HEK293 (cell line): Measurements from ENCODE around the gene MCOLN1.

Experiments
- CTCF ChIA-PET: fragments of 350-600 bp; formaldehyde crosslinking; extraction: SDS; loops from one replicate; lab custom pipeline; 2021; ENCODE audit warnings: antibody characterized with exemption; lab: Yijun Ruan, JAX
- POLR2A ChIA-PET: fragments of 300-600 bp; formaldehyde crosslinking; extraction: SDS; loops from one replicate; lab custom pipeline; 2020; ENCODE audit warnings: antibody characterized with exemption, inconsistent platforms; lab: Yijun Ruan, JAX
- H3K27ac ChIP-seq: fragments of 200-500 bp; sonication (Bioruptor generic); 2 replicates; pipeline ENCODE4 v1.5.1; 2014; ENCODE audit warnings: low read depth, low read length, control low read depth, inconsistent platforms; ENCODE audit errors: extremely low read depth
- H3K36me3 ChIP-seq, 2 experiments: fragments of 200-500 bp in 1 of 2; sonication (Bioruptor generic) in 1 of 2; 1 replicate in 1 of 2; 2 replicates in 1 of 2; pipeline ENCODE4 v1.5.1; 2014 to 2017; ENCODE audit warnings: inconsistent platforms in 2 of 2, low read length in 2 of 2; ENCODE audit not compliant: control insufficient read depth in 2 of 2, insufficient read depth in 1 of 2
- H3K4me1 ChIP-seq: fragments of 200-500 bp; sonication (Bioruptor generic); 2 replicates; pipeline ENCODE4 v1.5.1; 2014; ENCODE audit warnings: mild to moderate bottlenecking, low read length, inconsistent platforms; ENCODE audit not compliant: control insufficient read depth, insufficient read depth
- H3K4me3 ChIP-seq: 2 replicates; pipeline ENCODE4 v1.5.1; 2011; ENCODE audit warnings: low read depth, mild to moderate bottlenecking, control low read depth, low read length, moderate library complexity
- H3K9me3 ChIP-seq: fragments of 200-500 bp; sonication (Bioruptor generic); 2 replicates; pipeline ENCODE4 v1.5.1; 2014; ENCODE audit warnings: low read depth, low read length, inconsistent platforms; ENCODE audit not compliant: control insufficient read depth, insufficient read depth
- PRDM10 ChIP-seq: fragments of 450-650 bp; formaldehyde crosslinking; IDR thresholded peaks from 2 replicates; pipeline ENCODE4 v1.5.1; 2016; ENCODE audit warnings: missing biosample characterization, missing genetic modification characterization
- SCRT1 ChIP-seq: fragments of 450-650 bp; formaldehyde crosslinking; IDR thresholded peaks from 2 replicates; pipeline ENCODE4 v1.5.1; 2016; ENCODE audit warnings: missing biosample characterization, missing genetic modification characterization, borderline replicate concordance
- YY1 ChIP-seq: fragments of 450-650 bp; formaldehyde crosslinking; IDR thresholded peaks from 2 replicates; pipeline ENCODE4 v1.5.1; 2018; ENCODE audit warnings: missing biosample characterization, missing genetic modification characterization
- ZBTB48 ChIP-seq: fragments of 450-650 bp; formaldehyde crosslinking; IDR thresholded peaks from 2 replicates; pipeline ENCODE4 v1.5.1; 2016; ENCODE audit warnings: missing biosample characterization, missing genetic modification characterization
- ZBTB8A ChIP-seq: fragments of 450-650 bp; formaldehyde crosslinking; IDR thresholded peaks from 2 replicates; pipeline ENCODE4 v1.5.1; 2016; ENCODE audit warnings: missing biosample characterization, missing genetic modification characterization
- ZNF214 ChIP-seq: fragments of 450-650 bp; formaldehyde crosslinking; IDR thresholded peaks from 2 replicates; pipeline ENCODE4 v1.5.1; 2017; ENCODE audit warnings: missing biosample characterization, mild to moderate bottlenecking, missing genetic modification characterization, borderline replicate concordance
- ZNF274 ChIP-seq, 2 experiments: fragments of 200-500 bp in 1 of 2; fragments of 450-650 bp in 1 of 2; sonication (Bioruptor generic) in 1 of 2; formaldehyde crosslinking in 1 of 2; IDR thresholded peaks; 2 replicates each; pipeline versions ENCODE4 v1.5.1 to v1.6.1; 2014 to 2016; ENCODE audit warnings: borderline replicate concordance in 1 of 2, inconsistent platforms in 1 of 2, low read length in 1 of 2, missing biosample characterization in 1 of 2, missing genetic modification characterization in 1 of 2
- ZNF335 ChIP-seq: fragments of 450-650 bp; formaldehyde crosslinking; conservative IDR thresholded peaks from 2 replicates; pipeline ENCODE4 v1.5.1; 2016; ENCODE audit warnings: missing biosample characterization, missing genetic modification characterization
- ZNF398 ChIP-seq: fragments of 450-650 bp; formaldehyde crosslinking; IDR thresholded peaks from 2 replicates; pipeline ENCODE4 v1.5.1; 2017; ENCODE audit warnings: missing biosample characterization, missing genetic modification characterization
- ZNF433 ChIP-seq: fragments of 450-650 bp; formaldehyde crosslinking; IDR thresholded peaks from 2 replicates; pipeline ENCODE4 v1.5.1; 2016; ENCODE audit warnings: missing biosample characterization, missing genetic modification characterization, low read depth
- ZNF624 ChIP-seq: fragments of 450-650 bp; formaldehyde crosslinking; IDR thresholded peaks from 2 replicates; pipeline ENCODE4 v1.5.1; 2017; ENCODE audit warnings: missing biosample characterization, missing genetic modification characterization
- ZNF777 ChIP-seq: fragments of 450-650 bp; formaldehyde crosslinking; IDR thresholded peaks from 2 replicates; pipeline ENCODE4 v1.5.1; 2017; ENCODE audit warnings: missing biosample characterization, missing genetic modification characterization, borderline replicate concordance
- ZSCAN16 ChIP-seq: fragments of 450-650 bp; formaldehyde crosslinking; IDR thresholded peaks from 2 replicates; pipeline ENCODE4 v1.5.1; 2016; ENCODE audit warnings: missing biosample characterization, missing genetic modification characterization
- TF ChIP-seq, protein P1 (sequence below): fragments of 450-650 bp; formaldehyde crosslinking; IDR thresholded peaks from 2 replicates; pipeline ENCODE4 v1.5.1; 2016; ENCODE audit warnings: missing biosample characterization, missing genetic modification characterization
- TF ChIP-seq, protein P2 (sequence below): fragments of 450-650 bp; formaldehyde crosslinking; IDR thresholded peaks from 2 replicates; pipeline ENCODE4 v1.5.1; 2016; ENCODE audit warnings: missing biosample characterization, missing genetic modification characterization

MCOLN1 gene

GRCh38 chr19:7515645-7516151, 6.7 kb upstream of the MCOLN1 start, which contains the start of gene ZNF358 (continued):
- TF ChIP-seq ZNF433 = no peak
- TF ChIP-seq ZNF624 (tag by site-specific recombination) = no peak
- TF ChIP-seq ZSCAN16 (tag by site-specific recombination) = no peak
- TF ChIP-seq, protein P1, sequence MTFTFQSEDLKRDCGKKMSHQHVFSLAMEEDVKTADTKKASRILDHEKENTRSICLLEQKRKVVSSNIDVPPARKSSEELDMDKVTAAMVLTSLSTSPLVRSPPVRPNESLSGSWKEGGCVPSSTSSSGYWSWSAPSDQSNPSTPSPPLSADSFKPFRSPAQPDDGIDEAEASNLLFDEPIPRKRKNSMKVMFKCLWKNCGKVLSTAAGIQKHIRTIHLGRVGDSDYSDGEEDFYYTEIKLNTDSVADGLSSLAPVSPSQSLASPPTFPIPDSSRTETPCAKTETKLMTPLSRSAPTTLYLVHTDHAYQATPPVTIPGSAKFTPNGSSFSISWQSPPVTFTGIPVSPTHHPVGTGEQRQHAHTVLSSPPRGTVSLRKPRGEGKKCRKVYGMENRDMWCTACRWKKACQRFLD = no peak
- TF ChIP-seq ZNF335 (tag by site-specific recombination) = peak; percentile 81
- TF ChIP-seq ZNF214 = no peak
- TF ChIP-seq ZNF777 (tag by site-specific recombination) = peak; percentile 50; the same call in 1 of the 2 replicates
- TF ChIP-seq YY1 (tag by site-specific recombination) = peak; percentile 46

DNA sequence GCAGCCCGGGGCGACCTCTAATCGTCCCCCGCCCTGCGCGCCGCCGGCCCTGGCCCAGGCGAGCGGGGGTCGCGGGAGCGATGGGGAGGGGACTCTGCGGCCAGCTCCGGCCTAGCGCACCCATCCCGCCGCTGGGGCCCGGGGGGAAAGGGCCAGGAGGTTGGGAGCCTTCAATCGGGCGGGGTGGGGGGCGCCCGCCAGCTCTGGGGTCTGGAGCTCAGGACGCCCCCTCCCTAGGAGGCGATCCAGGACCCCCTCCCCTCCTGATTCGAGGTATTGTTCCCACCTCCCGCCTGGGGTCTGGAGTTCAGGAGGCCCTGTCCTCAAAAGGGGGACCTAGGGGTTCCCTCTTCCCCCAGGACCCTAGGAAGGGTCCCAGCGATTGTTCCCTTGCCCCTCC, 6.1 kb upstream of the MCOLN1 start:
- H3K36me3 ChIP-seq = peaks cover 0 to 7% of the 10 kb centered on the region in 2 experiments; a peak in 1 of 3 replicates
- H3K9me3 ChIP-seq = no peaks in the 10 kb centered on the region
- CTCF ChIA-PET = interaction anchor here (0.6 kb wide), 1 partner anchor 149 kb away, joined by 3 read pairs; no protein-coding TSS in a partner anchor
- H3K27ac ChIP-seq = peak overlapping the region; percentile 65; the same call in 1 of the 2 replicates
- POLR2A ChIA-PET = interaction anchor here (0.5 to 1.3 kb wide), 7 partner anchors 10 to 209 kb away, joined by 3 to 5 read pairs (median 3); partner anchors contain the start of gene PNPLA6
- peak overlapping the region; percentile 64 for H3K4me3 ChIP-seq
- TF ChIP-seq, protein P2, sequence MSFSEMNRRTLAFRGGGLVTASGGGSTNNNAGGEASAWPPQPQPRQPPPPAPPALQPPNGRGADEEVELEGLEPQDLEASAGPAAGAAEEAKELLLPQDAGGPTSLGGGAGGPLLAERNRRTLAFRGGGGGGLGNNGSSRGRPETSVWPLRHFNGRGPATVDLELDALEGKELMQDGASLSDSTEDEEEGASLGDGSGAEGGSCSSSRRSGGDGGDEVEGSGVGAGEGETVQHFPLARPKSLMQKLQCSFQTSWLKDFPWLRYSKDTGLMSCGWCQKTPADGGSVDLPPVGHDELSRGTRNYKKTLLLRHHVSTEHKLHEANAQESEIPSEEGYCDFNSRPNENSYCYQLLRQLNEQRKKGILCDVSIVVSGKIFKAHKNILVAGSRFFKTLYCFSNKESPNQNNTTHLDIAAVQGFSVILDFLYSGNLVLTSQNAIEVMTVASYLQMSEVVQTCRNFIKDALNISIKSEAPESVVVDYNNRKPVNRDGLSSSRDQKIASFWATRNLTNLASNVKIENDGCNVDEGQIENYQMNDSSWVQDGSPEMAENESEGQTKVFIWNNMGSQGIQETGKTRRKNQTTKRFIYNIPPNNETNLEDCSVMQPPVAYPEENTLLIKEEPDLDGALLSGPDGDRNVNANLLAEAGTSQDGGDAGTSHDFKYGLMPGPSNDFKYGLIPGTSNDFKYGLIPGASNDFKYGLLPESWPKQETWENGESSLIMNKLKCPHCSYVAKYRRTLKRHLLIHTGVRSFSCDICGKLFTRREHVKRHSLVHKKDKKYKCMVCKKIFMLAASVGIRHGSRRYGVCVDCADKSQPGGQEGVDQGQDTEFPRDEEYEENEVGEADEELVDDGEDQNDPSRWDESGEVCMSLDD (tag by site-specific recombination) = peak; percentile 57; the same call in 1 of the 2 replicates
- TF ChIP-seq ZBTB48 (tag by site-specific recombination) = 0 out of 2 replicates have a peak, but pooled peaks have one; percentile 24
- TF ChIP-seq SCRT1 (tag by site-specific recombination) = no peak
- peak; percentile 32 for TF ChIP-seq ZBTB8A (tag by site-specific recombination)
- peak; percentile 16; the same call in 1 of the 2 replicates for TF ChIP-seq ZNF398
- peak; percentile 70 for TF ChIP-seq PRDM10 (tag by site-specific recombination)
- no peak for TF ChIP-seq ZNF274 (IDR thresholded peaks at IDR 0.05; ENCODE audit: low read length)
- no peak for TF ChIP-seq ZNF274 (tag by site-specific recombination; IDR thresholded peaks at IDR 0.05; ENCODE audit: borderline replicate concordance)
- H3K4me1 ChIP-seq = peaks cover 4% of the 10 kb centered on the region
